Measurements from ENCODE around the gene MEIS2. TPM values are rescaled to one million over a fixed set of nuclear protein-coding genes. Genes with fewer than 3 reads are reported as not detected.

Gene MEIS2
- total and polyA plus RNA-seq, 4 donors = 40.1 to 119 (median 72.0) TPM

DNA sequence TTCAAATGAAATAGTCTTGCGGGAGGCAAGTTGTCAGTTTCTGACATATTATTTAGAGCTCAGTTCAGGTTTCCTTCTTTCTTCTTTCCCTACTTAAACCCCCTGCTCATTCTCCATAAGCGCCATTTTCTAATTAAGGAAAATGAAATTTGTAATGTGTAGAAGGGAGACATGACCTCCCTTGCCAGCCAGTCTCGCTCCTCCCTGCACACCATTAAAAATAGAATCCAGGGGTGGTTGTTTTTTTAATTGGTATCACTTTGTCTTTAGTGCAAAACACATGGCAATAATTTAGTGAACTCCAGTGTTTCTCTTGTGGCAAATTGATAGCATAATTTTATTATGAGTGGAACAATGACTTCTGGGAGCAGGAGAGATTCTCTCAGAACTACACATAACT is 160.1 kb downstream of the MEIS2 start:
- no peaks in the 10 kb centered on the region for H3K4me1 ChIP-seq (ENCODE audit: control insufficient read depth, insufficient read depth, low read length)
- peaks cover under 1% of the 10 kb centered on the region for H3K27me3 ChIP-seq (ENCODE audit: control insufficient read depth, insufficient read depth, low read length)
- DNase-seq (ENCODE audit: low read depth in 4 of 6, low spot score in 6 of 6) = peak in 1 of 6 donors; percentile 61
- H3K36me3 ChIP-seq (ENCODE audit: control insufficient read depth, insufficient read depth, low read length) = no peaks in the 10 kb centered on the region
- H3K4me3 ChIP-seq (ENCODE audit: low read depth, low read length) = no peak overlapping the region
- no peaks in the 10 kb centered on the region for H3K9me3 ChIP-seq (ENCODE audit: control insufficient read depth, insufficient read depth, low read length)
- H3K27ac ChIP-seq (ENCODE audit: low read depth, low read length) = no peak overlapping the region
- WGBS (ENCODE audit: insufficient coverage) = no CpG with 5 or more reads among the region's 3 CpGs

DNA sequence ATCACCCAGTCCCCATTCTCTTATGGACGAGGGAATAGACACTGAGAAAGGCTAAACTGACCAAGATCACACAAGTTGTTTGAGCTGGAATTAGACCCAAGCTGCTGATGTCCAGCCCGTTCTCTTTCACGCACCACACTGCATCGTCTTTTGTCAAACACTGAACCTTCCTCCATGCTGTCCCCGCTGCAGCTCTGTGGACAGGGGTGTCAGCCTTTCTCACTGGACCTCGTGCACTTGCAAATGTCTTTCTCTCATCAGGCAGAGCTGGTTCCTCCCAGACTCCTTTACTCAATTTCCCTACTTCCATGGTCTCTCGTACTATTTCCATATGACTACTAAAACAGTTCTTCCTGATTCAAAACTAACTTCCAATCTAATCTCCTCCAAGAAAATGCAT is 161.6 kb downstream of the MEIS2 start:
- no peaks in the 10 kb centered on the region for H3K27me3 ChIP-seq (ENCODE audit: control insufficient read depth, insufficient read depth, low read length)
- H3K4me1 ChIP-seq (ENCODE audit: control insufficient read depth, insufficient read depth, low read length) = no peaks in the 10 kb centered on the region
- no peak overlapping the region for H3K27ac ChIP-seq (ENCODE audit: low read depth, low read length)
- 78% methylated on average over 6 of the region's 7 CpGs for WGBS (ENCODE audit: insufficient coverage)
- H3K9me3 ChIP-seq (ENCODE audit: control insufficient read depth, insufficient read depth, low read length) = no peaks in the 10 kb centered on the region
- H3K4me3 ChIP-seq (ENCODE audit: low read depth, low read length) = no peak overlapping the region
- DNase-seq (ENCODE audit: low read depth in 4 of 6, low spot score in 6 of 6) = no peak
- no peaks in the 10 kb centered on the region for H3K36me3 ChIP-seq (ENCODE audit: control insufficient read depth, insufficient read depth, low read length)

DNA sequence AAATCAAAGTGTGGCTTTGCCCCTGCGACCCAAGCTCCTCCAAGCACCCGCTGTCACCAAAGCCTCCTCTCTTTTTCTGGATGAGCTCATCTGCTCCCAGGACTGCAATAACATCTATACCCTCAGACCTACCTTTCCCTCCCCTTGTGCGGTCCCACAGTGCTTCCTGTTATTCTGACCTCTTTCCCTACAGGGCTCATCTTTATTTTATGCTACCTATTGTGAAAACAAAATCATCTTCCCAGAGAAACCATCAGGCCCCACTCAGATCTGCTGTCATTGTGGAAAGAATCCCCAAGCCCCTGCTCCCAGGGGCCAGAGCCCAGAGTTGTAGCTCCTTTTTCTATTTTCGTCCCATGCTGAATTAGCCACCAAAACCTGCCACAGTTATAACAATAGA is 162.2 kb downstream of the MEIS2 start:
- Histone ChIP-seq H3K4me3 (ENCODE audit: low read depth, low read length) (no peak overlapping the region), H3K9me3 (ENCODE audit: control insufficient read depth, insufficient read depth, low read length) (no peaks in the 10 kb centered on the region), H3K36me3 (ENCODE audit: control insufficient read depth, insufficient read depth, low read length) (no peaks in the 10 kb centered on the region), H3K27ac (ENCODE audit: low read depth, low read length) (no peak overlapping the region), H3K4me1 (ENCODE audit: control insufficient read depth, insufficient read depth, low read length) (no peaks in the 10 kb centered on the region), H3K27me3 (ENCODE audit: control insufficient read depth, insufficient read depth, low read length) (no peaks in the 10 kb centered on the region)
- 71% methylated on average over 3 of the region's 4 CpGs for WGBS (ENCODE audit: insufficient coverage)
- no peak for DNase-seq (ENCODE audit: low read depth in 4 of 6, low spot score in 6 of 6)

DNA sequence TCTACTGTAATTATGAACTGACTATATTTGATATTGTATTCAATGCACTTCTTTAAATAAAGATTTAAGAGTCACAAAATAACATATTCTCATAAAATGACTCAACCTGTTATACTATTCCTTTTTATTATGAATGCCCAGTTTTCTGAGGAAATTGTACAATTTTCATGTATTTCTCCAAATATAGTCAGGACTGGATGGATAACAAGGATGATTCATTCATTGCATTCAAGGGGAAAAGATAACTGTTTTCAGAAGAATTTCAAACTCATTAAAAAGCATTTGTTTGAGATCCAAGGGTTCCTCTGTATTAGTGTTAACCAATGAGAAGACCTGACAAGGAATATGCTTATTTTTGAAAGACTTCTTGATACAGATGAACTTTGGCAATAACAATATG is 163.7 kb downstream of the MEIS2 start:
- Histone ChIP-seq H3K4me3 (ENCODE audit: low read depth, low read length) (no peak overlapping the region), H3K9me3 (ENCODE audit: control insufficient read depth, insufficient read depth, low read length) (no peaks in the 10 kb centered on the region), H3K27ac (ENCODE audit: low read depth, low read length) (no peak overlapping the region), H3K4me1 (ENCODE audit: control insufficient read depth, insufficient read depth, low read length) (no peaks in the 10 kb centered on the region), H3K36me3 (ENCODE audit: control insufficient read depth, insufficient read depth, low read length) (no peaks in the 10 kb centered on the region), H3K27me3 (ENCODE audit: control insufficient read depth, insufficient read depth, low read length) (no peaks in the 10 kb centered on the region)
- DNase-seq (ENCODE audit: low read depth in 4 of 6, low spot score in 6 of 6) = no peak

DNA sequence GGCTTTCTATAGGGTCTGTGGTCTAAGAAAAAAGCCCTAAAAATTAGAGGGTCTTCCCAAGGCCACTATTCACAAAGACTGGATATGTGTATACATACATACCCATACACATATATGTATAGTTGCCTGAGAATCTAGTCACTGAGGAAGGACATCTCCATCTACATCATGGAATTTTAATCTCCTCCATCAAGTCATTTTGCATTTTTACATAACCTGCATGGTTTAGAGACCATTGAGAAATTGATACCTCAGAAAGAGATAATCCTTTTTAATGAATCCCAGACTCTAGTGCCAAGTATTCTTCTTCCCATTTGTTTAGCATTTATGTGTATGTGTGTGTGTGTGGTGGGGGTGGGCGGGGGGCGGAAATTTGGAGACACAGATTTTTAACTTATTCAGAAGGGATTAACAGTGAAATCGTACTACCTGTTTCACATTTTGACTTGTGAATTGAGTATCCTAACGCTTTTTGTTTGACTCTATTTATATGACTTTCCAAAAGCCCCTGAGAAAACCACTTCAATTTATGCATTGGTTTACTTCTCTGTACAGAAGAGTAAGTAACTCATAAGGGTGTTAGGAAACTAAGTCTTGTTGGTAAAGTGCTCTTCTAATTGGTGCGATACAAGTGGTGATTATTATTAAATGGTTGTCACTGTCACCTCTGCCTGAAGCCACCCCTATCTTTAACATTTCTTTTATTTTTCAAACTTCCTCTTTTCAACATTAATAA is 166.9 kb downstream of the MEIS2 start:
- no peak overlapping the region for H3K27ac ChIP-seq (ENCODE audit: low read depth, low read length)
- H3K4me1 ChIP-seq (ENCODE audit: control insufficient read depth, insufficient read depth, low read length) = no peaks in the 10 kb centered on the region
- H3K27me3 ChIP-seq (ENCODE audit: control insufficient read depth, insufficient read depth, low read length) = no peaks in the 10 kb centered on the region
- WGBS (ENCODE audit: insufficient coverage) = no CpG with 5 or more reads among the region's 5 CpGs
- no peak overlapping the region for H3K4me3 ChIP-seq (ENCODE audit: low read depth, low read length)
- no peaks in the 10 kb centered on the region for H3K36me3 ChIP-seq (ENCODE audit: control insufficient read depth, insufficient read depth, low read length)
- no peak for DNase-seq (ENCODE audit: low read depth in 4 of 6, low spot score in 6 of 6)
- no peaks in the 10 kb centered on the region for H3K9me3 ChIP-seq (ENCODE audit: control insufficient read depth, insufficient read depth, low read length)

DNA sequence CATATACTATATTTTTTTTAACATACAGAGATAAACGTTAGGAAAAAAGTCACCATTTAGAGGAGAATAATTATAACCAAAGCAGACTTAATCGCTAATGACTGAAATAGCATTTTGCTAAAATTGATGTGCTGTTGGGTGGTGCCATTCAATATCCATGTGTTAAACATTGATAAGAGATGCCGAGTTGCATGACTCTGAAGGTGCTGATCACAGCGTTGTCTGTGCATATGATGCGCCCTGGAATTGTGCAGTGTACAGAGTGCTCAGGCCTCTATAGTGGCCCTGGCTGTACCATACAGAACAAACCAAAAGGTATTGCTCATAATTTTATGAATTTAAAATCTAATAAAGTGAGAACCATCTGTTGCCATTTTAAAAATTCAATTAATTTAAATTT is 168.3 kb downstream of the MEIS2 start:
- Histone ChIP-seq H3K36me3 (ENCODE audit: control insufficient read depth, insufficient read depth, low read length) (no peaks in the 10 kb centered on the region), H3K4me3 (ENCODE audit: low read depth, low read length) (no peak overlapping the region), H3K27ac (ENCODE audit: low read depth, low read length) (no peak overlapping the region), H3K9me3 (ENCODE audit: control insufficient read depth, insufficient read depth, low read length) (no peaks in the 10 kb centered on the region), H3K27me3 (ENCODE audit: control insufficient read depth, insufficient read depth, low read length) (no peaks in the 10 kb centered on the region), H3K4me1 (ENCODE audit: control insufficient read depth, insufficient read depth, low read length) (peaks cover under 1% of the 10 kb centered on the region)
- DNase-seq (ENCODE audit: low read depth in 4 of 6, low spot score in 6 of 6) = no peak
- 86% methylated on average over 3 of the region's 5 CpGs for WGBS (ENCODE audit: insufficient coverage)

DNA sequence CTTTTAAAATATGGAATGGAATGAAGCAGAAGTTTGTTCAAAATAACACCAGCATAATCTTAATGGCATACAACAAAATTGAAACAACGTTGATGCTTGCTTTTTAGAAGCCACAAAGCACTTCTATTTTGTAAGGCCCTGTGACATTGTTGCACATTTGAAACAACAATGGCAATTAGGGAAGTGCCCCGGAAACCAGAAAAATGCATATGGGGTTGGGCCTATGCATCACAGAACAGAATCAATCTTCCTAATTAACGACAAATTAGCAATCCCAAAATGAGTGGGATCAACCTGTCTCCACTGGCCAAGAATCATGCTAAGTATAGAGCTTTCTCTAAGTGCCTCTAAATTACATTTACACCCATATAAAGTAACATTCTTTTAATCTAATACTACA is 168.9 kb downstream of the MEIS2 start:
- Histone ChIP-seq H3K9me3 (ENCODE audit: control insufficient read depth, insufficient read depth, low read length) (no peaks in the 10 kb centered on the region), H3K4me1 (ENCODE audit: control insufficient read depth, insufficient read depth, low read length) (peaks cover 2% of the 10 kb centered on the region), H3K4me3 (ENCODE audit: low read depth, low read length) (no peak overlapping the region), H3K27ac (ENCODE audit: low read depth, low read length) (no peak overlapping the region), H3K36me3 (ENCODE audit: control insufficient read depth, insufficient read depth, low read length) (no peaks in the 10 kb centered on the region), H3K27me3 (ENCODE audit: control insufficient read depth, insufficient read depth, low read length) (no peaks in the 10 kb centered on the region)
- DNase-seq (ENCODE audit: low read depth in 4 of 6, low spot score in 6 of 6) = no peak
- WGBS (ENCODE audit: insufficient coverage) = 40% methylated on average over 2 of the region's 3 CpGs

DNA sequence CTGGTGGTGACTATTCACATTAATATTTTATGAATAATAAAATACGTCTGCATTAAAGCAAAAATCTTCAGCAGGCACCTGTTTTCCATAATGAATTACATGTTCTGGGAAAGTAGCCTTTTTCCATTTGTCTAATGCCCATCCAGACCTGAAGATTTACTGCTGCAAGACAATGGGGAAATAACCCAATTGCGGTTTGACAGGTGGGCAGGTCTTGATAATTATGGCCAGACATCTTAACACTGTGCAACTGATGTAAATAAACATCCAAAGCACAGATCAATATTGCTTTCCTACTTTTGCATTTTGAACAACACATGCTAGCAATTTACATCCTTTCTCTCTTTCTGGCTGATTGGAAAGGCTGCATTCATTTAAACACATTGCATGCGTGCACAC is 173.9 kb downstream of the MEIS2 start:
- Histone ChIP-seq H3K27me3 (ENCODE audit: control insufficient read depth, insufficient read depth, low read length) (peaks cover 3% of the 10 kb centered on the region), H3K27ac (ENCODE audit: low read depth, low read length) (no peak overlapping the region), H3K9me3 (ENCODE audit: control insufficient read depth, insufficient read depth, low read length) (no peaks in the 10 kb centered on the region), H3K36me3 (ENCODE audit: control insufficient read depth, insufficient read depth, low read length) (no peaks in the 10 kb centered on the region), H3K4me1 (ENCODE audit: control insufficient read depth, insufficient read depth, low read length) (peaks cover 13% of the 10 kb centered on the region), H3K4me3 (ENCODE audit: low read depth, low read length) (no peak overlapping the region)
- no CpG with 5 or more reads among the region's 3 CpGs for WGBS (ENCODE audit: insufficient coverage)
- peak in 2 of 6 donors; percentile 38 to 51 for DNase-seq (ENCODE audit: low read depth in 4 of 6, low spot score in 6 of 6)

DNA sequence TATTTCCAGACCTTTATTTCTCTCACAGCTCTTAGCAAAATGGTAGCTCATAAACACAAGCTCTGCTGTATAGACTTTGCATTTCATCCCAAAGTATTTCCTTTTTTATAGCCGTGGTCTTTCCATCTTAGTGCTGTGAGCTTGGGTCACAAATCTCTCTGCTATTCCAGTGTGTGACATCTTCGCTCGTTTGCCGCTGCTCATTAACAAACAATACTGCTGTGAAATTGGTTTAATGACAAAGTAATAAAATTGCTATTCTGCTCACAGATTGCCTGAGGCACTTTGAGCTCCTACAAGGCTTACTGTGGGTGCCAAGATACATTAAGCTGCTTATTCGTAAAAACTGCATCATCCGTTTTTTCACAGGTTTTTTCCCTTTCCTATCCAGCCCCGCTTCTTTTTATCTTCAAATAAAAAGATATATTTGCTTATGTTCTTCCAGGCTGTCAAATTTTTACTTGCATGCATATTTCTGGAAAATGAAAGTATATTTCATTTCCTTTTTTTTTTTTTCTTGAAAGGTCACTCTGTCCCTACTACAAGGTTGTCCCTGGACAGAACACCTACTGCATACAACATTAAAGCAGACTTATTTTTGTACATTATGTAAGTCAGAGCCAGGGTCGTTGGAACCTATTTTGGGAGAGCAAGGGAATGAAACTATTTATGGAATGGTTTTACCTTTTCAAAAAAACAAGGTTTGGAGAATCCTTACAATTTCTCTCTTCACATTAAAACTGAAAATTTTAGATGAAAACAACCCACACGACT is 174.5 kb downstream of the MEIS2 start:
- H3K4me1 ChIP-seq (ENCODE audit: control insufficient read depth, insufficient read depth, low read length) = peaks cover 13% of the 10 kb centered on the region
- peak overlapping the region; percentile 49 for H3K27ac ChIP-seq (ENCODE audit: low read depth, low read length)
- WGBS (ENCODE audit: insufficient coverage) = no CpG with 5 or more reads among the region's 9 CpGs
- peak overlapping the region; percentile 1 for H3K4me3 ChIP-seq (ENCODE audit: low read depth, low read length)
- H3K36me3 ChIP-seq (ENCODE audit: control insufficient read depth, insufficient read depth, low read length) = no peaks in the 10 kb centered on the region
- peaks cover 3% of the 10 kb centered on the region for H3K27me3 ChIP-seq (ENCODE audit: control insufficient read depth, insufficient read depth, low read length)
- peak in 4 of 6 donors; percentile 45 to 97 (median 67) for DNase-seq (ENCODE audit: low read depth in 4 of 6, low spot score in 6 of 6)
- H3K9me3 ChIP-seq (ENCODE audit: control insufficient read depth, insufficient read depth, low read length) = no peaks in the 10 kb centered on the region

DNA sequence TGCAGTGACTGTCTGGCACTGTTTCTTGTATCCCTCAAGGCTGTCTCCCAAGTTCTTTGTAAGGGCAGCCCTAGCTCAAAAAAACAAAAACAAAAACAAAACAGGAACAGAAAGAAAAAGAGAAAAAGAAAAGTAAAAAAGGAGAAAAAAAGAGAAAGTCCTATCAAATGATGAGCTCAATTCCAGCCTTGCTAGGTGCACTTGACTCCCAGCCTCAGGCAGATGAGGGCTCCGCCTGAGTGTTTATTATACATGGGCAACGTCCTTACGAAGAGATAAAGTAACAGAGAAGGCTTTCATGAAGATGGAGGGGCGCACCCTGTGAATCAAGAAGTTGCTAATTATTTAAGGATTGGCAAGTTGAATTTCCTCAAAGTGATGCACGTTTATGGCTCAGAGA is 175.3 kb downstream of the MEIS2 start:
- WGBS (ENCODE audit: insufficient coverage) = 42% methylated on average over 4 of the region's 5 CpGs
- peaks cover 13% of the 10 kb centered on the region for H3K4me1 ChIP-seq (ENCODE audit: control insufficient read depth, insufficient read depth, low read length)
- H3K9me3 ChIP-seq (ENCODE audit: control insufficient read depth, insufficient read depth, low read length) = no peaks in the 10 kb centered on the region
- H3K36me3 ChIP-seq (ENCODE audit: control insufficient read depth, insufficient read depth, low read length) = no peaks in the 10 kb centered on the region
- no peak overlapping the region for H3K4me3 ChIP-seq (ENCODE audit: low read depth, low read length)
- H3K27ac ChIP-seq (ENCODE audit: low read depth, low read length) = peak overlapping the region; percentile 58
- DNase-seq (ENCODE audit: low read depth in 4 of 6, low spot score in 6 of 6) = peak in 2 of 6 donors; percentile 63 to 68
- H3K27me3 ChIP-seq (ENCODE audit: control insufficient read depth, insufficient read depth, low read length) = peaks cover 3% of the 10 kb centered on the region
